Mesothelial cell of epicardium (in vitro differentiated cells): ENCODE results near the gene GPSM1. TPM values are rescaled to one million over a fixed set of nuclear protein-coding genes. Genes with fewer than 3 reads are reported as not detected.

Experiments
- DNase-seq, 2 experiments: peaks; one replicate each; pipeline ENCODE4 v3.0.0; 2021; ENCODE audit warnings: low spot score in 2 of 2; ENCODE audit not compliant: unreplicated experiment in 2 of 2
- H3K27ac Mint-ChIP-seq: 2 replicates; pipeline ENCODE4 v1.8.0; 2021; ENCODE audit warnings: mixed read lengths
- H3K27me3 Mint-ChIP-seq: 2 replicates; pipeline ENCODE4 v1.8.0; 2021; ENCODE audit warnings: low read depth, mixed read lengths
- H3K36me3 Mint-ChIP-seq: 2 replicates; pipeline ENCODE4 v1.8.0; 2021; ENCODE audit warnings: mixed read lengths
- H3K4me1 Mint-ChIP-seq: 2 replicates; pipeline ENCODE4 v1.8.0; 2021; ENCODE audit warnings: mixed read lengths
- H3K4me3 Mint-ChIP-seq: 2 replicates; pipeline ENCODE4 v1.8.0; 2021; ENCODE audit warnings: mild to moderate bottlenecking, moderate library complexity, mixed read lengths
- H3K9me3 Mint-ChIP-seq: 2 replicates; pipeline ENCODE4 v1.8.0; 2021; ENCODE audit warnings: mixed read lengths
- CTCF ChIP-seq: fragments of 200-600 bp; sonication (generic); IDR thresholded peaks from one replicate; pipeline ENCODE4 v1.5.0; 2021; ENCODE audit warnings: antibody characterized with exemption; ENCODE audit not compliant: unreplicated experiment
- total RNA-seq: library from RNA; stranded (reverse); gene quantifications from 3 replicates; pipeline ENCODE4 v1.2.1, GENCODE V29; 2021

GPSM1 gene
- total RNA-seq, 1 donor from 2014 or later: 102 TPM

DNA sequence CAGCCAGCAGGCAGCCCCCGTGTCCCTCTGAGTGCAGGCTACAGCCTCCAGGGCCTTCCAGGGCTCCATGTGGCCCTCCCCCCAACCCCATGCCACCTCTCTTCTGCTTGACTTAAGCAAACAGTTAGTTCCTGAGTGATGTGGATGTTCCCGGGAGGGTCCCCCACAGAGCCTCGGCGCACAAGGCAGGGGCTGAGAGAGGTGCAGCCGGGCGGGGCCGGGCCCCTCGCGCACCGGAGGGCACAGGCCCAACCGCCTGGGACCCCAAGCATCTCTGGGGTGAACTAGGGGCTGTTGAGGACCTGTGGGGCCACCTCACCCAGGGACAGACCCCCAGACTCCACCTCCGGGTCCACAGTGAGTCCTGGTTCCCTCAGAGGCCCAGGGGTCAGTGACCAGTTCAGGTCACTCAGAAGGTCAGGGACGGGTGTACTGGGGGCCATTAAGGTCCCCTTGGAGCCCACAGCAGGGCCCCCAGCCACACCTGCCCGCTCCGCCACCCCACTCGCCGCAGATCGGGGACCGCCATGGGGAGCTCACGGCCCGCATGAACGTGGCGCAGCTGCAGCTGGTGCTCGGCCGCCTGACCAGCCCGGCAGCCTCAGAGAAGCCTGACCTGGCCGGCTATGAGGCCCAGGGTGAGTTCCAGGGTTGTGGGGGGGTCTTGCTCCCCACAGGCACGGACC is 13.2 kb downstream of the GPSM1 start:
- H3K4me3 Mint-ChIP-seq: no peak overlapping the region
- no peak for DNase-seq
- peaks cover 10% of the 10 kb centered on the region for H3K4me1 Mint-ChIP-seq
- H3K36me3 Mint-ChIP-seq: peaks cover 4% of the 10 kb centered on the region
- H3K27ac Mint-ChIP-seq: no peak overlapping the region
- no peaks in the 10 kb centered on the region for H3K9me3 Mint-ChIP-seq
- no peak for TF ChIP-seq CTCF
- H3K27me3 Mint-ChIP-seq: no peaks in the 10 kb centered on the region

- no peak for DNase-seq
- peaks cover 10% of the 10 kb centered on the region for H3K4me1 Mint-ChIP-seq
Observed at GRCh38 chr9:136341042-136341655, 13.8 kb downstream of the GPSM1 start.

GRCh38 chr9:136341769-136342168 is 14.4 kb downstream of the GPSM1 start:
- Mint-ChIP-seq H3K27me3 (no peaks in the 10 kb centered on the region), H3K27ac (no peak overlapping the region), H3K4me3 (peak overlapping the region; percentile 36), H3K4me1 (peaks cover 10% of the 10 kb centered on the region), H3K9me3 (no peaks in the 10 kb centered on the region), H3K36me3 (peaks cover 4% of the 10 kb centered on the region)
- no peak for DNase-seq
- no peak for TF ChIP-seq CTCF

More at GRCh38 chr9:136341042-136341655, 13.8 kb downstream of the GPSM1 start:
- no peak overlapping the region for H3K27ac Mint-ChIP-seq
- no peak overlapping the region for H3K4me3 Mint-ChIP-seq
- no peaks in the 10 kb centered on the region for H3K27me3 Mint-ChIP-seq
- H3K9me3 Mint-ChIP-seq: no peaks in the 10 kb centered on the region
- peaks cover 4% of the 10 kb centered on the region for H3K36me3 Mint-ChIP-seq
- TF ChIP-seq CTCF: no peak

DNA sequence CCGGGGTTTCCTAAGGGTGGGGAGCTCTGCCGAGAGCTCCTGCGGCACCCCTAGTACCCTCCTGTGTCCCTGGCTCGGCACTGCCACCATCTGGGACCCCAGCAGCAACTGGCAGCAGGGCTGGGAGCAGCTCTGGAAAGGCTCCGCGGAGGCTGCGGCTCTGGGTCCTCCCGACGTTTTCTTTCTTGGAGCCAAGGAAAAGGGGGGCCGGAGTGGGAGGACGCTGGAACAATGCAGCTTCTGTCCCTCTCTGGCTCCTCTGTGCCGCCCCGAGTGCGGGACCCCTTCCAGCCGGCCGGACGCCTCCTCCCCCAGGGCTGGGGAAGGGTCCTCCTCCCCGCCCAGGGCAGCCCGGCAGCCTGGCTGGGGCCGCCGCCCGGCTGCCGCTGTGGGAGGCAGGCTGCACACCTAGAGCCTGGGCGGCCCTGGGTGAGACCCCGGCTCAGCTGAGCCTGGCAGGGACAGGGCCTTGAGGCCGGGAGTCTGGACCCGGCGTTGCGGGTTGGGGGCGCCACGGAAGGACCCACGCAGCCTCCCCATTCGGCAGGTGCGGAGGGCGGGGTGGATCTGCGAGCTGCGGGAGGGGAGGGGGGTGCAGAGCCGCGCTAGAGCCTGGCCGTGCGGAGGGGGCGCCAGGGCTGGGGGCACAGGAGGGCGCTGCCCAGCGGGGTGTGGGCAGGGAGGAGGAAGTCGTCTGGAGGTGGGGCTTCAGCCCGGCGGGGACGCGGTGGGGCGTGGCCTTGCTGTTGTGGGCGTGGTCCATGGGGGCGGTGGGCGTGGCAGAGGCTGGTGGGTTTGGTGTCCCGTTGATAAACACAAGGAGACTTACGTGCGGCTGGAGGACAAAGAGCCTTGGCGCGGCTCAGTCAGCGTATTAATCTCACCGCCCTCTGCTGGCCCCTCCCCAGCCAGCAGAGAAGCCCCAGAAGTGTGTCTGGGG is 15.1 kb downstream of the GPSM1 start:
- H3K27ac Mint-ChIP-seq: peak overlapping the region; percentile 39
- peak; percentile 69 to 96 for DNase-seq
- no peaks in the 10 kb centered on the region for H3K27me3 Mint-ChIP-seq
- peak overlapping the region; percentile 58 for H3K4me3 Mint-ChIP-seq
- peaks cover 4% of the 10 kb centered on the region for H3K36me3 Mint-ChIP-seq
- TF ChIP-seq CTCF: no peak
- peaks cover 10% of the 10 kb centered on the region for H3K4me1 Mint-ChIP-seq
- no peaks in the 10 kb centered on the region for H3K9me3 Mint-ChIP-seq

- no peak for TF ChIP-seq CTCF
- Mint-ChIP-seq H3K27ac (peak overlapping the region; percentile 39), H3K9me3 (no peaks in the 10 kb centered on the region), H3K27me3 (no peaks in the 10 kb centered on the region), H3K4me1 (peaks cover 10% of the 10 kb centered on the region), H3K36me3 (peaks cover 4% of the 10 kb centered on the region), H3K4me3 (peak overlapping the region; percentile 58)
- no peak for DNase-seq
Observed at GRCh38 chr9:136343121-136343883, 16.0 kb downstream of the GPSM1 start.
